ENCODE results near the gene PCSK4.

DNA sequence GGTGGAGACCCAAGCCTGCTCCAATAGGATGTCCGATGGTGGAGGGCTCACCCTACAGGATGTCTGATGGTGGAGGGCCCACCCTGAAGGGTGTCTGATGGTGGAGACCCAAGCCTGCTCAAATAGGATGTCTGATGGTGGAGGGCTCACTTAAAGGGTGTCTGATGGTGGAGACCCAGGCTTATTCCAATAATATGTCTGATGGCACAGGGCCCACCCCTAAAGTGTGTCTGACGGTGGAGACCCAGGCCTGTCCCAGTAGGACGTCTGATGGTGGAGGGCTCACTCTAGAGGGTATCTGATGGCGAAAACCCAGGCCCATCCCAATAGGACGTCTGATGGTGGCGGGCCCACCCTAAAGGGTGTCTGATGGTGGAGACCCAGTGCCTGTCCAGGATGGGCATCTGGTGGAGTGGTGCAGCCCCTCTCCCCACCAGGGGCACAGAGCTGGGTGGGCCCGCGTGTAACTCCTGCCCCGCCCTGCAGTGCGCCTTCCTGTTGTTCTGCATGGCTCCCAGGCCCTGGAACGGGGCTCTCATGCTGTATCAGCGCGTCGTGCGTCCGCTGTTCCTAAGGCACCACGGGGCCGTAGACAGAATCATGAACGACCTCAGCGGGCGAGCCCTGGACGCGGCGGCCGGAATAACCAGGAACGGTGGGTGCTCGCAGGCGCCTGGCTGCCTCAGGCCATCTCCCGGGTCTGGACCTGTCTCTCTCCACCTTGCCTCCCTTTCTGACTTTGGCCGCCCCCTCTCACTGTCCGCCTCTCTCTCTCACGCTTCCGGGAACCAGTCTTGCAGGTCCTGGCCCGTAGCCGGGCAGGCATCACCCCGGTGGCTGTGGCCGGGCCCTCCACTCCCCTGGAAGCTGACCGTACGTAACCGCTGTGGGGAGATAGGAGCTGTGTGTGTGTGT is 5.9 kb upstream of the PCSK4 start:
- TF ChIP-seq SRSF9 (IDR thresholded peaks at IDR 0.05; ENCODE audit: borderline replicate concordance, low read depth, low read length) (no peak), ZNF140 (CRISPR knock-in tag; IDR thresholded peaks at IDR 0.05) (no peak), NFRKB (IDR thresholded peaks at IDR 0.05; ENCODE audit: low read depth) (no peak), FOSL1 (tag; conservative IDR thresholded peaks at IDR 0.05) (no peak), SNRNP70 (optimal IDR thresholded peaks at IDR 0.05; ENCODE audit: low read depth, low read length) (no peak), JUND (IDR thresholded peaks at IDR 0.05; ENCODE audit: borderline replicate concordance, low read depth, low read length) (no peak), JUND (tag; IDR thresholded peaks at IDR 0.05; ENCODE audit: borderline replicate concordance, low read depth, low read length) (no peak), ELF4 (CRISPR knock-in tag; IDR thresholded peaks at IDR 0.05) (no peak)
- TF ChIP-seq, protein P1, sequence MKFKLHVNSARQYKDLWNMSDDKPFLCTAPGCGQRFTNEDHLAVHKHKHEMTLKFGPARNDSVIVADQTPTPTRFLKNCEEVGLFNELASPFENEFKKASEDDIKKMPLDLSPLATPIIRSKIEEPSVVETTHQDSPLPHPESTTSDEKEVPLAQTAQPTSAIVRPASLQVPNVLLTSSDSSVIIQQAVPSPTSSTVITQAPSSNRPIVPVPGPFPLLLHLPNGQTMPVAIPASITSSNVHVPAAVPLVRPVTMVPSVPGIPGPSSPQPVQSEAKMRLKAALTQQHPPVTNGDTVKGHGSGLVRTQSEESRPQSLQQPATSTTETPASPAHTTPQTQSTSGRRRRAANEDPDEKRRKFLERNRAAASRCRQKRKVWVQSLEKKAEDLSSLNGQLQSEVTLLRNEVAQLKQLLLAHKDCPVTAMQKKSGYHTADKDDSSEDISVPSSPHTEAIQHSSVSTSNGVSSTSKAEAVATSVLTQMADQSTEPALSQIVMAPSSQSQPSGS (CRISPR knock-in tag; IDR thresholded peaks at IDR 0.05) = no peak
- TF ChIP-seq, protein P2, sequence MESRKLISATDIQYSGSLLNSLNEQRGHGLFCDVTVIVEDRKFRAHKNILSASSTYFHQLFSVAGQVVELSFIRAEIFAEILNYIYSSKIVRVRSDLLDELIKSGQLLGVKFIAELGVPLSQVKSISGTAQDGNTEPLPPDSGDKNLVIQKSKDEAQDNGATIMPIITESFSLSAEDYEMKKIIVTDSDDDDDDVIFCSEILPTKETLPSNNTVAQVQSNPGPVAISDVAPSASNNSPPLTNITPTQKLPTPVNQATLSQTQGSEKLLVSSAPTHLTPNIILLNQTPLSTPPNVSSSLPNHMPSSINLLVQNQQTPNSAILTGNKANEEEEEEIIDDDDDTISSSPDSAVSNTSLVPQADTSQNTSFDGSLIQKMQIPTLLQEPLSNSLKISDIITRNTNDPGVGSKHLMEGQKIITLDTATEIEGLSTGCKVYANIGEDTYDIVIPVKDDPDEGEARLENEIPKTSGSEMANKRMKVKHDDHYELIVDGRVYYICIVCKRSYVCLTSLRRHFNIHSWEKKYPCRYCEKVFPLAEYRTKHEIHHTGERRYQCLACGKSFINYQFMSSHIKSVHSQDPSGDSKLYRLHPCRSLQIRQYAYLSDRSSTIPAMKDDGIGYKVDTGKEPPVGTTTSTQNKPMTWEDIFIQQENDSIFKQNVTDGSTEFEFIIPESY (CRISPR knock-in tag; IDR thresholded peaks at IDR 0.05) = peak; percentile 91
- TF ChIP-seq, protein P3, sequence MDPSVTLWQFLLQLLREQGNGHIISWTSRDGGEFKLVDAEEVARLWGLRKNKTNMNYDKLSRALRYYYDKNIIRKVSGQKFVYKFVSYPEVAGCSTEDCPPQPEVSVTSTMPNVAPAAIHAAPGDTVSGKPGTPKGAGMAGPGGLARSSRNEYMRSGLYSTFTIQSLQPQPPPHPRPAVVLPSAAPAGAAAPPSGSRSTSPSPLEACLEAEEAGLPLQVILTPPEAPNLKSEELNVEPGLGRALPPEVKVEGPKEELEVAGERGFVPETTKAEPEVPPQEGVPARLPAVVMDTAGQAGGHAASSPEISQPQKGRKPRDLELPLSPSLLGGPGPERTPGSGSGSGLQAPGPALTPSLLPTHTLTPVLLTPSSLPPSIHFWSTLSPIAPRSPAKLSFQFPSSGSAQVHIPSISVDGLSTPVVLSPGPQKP (CRISPR knock-in tag; IDR thresholded peaks at IDR 0.05) = no peak
- TF ChIP-seq, protein P4, sequence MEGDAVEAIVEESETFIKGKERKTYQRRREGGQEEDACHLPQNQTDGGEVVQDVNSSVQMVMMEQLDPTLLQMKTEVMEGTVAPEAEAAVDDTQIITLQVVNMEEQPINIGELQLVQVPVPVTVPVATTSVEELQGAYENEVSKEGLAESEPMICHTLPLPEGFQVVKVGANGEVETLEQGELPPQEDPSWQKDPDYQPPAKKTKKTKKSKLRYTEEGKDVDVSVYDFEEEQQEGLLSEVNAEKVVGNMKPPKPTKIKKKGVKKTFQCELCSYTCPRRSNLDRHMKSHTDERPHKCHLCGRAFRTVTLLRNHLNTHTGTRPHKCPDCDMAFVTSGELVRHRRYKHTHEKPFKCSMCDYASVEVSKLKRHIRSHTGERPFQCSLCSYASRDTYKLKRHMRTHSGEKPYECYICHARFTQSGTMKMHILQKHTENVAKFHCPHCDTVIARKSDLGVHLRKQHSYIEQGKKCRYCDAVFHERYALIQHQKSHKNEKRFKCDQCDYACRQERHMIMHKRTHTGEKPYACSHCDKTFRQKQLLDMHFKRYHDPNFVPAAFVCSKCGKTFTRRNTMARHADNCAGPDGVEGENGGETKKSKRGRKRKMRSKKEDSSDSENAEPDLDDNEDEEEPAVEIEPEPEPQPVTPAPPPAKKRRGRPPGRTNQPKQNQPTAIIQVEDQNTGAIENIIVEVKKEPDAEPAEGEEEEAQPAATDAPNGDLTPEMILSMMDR (IDR thresholded peaks at IDR 0.05 in 2 of 3, conservative IDR thresholded peaks at IDR 0.05 in 1 of 3; ENCODE audit: insufficient read depth in 2 of 3, low read depth in 1 of 3, low read length in 3 of 3) = no peak
- TF ChIP-seq, protein P5, sequence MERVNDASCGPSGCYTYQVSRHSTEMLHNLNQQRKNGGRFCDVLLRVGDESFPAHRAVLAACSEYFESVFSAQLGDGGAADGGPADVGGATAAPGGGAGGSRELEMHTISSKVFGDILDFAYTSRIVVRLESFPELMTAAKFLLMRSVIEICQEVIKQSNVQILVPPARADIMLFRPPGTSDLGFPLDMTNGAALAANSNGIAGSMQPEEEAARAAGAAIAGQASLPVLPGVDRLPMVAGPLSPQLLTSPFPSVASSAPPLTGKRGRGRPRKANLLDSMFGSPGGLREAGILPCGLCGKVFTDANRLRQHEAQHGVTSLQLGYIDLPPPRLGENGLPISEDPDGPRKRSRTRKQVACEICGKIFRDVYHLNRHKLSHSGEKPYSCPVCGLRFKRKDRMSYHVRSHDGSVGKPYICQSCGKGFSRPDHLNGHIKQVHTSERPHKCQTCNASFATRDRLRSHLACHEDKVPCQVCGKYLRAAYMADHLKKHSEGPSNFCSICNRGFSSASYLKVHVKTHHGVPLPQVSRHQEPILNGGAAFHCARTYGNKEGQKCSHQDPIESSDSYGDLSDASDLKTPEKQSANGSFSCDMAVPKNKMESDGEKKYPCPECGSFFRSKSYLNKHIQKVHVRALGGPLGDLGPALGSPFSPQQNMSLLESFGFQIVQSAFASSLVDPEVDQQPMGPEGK (CRISPR knock-in tag; IDR thresholded peaks at IDR 0.05; ENCODE audit: borderline replicate concordance) = no peak
